AG09309 (cell line): Measurements from ENCODE around the gene TRIM52.
A peak's percentile ranks its signal among the peaks of the same experiment; 100 is the strongest.

ENCODE experiments used
- DNase-seq: peaks from one replicate; pipeline ENCODE4 v3.0.0-alpha.2; 2010; ENCODE audit warnings: low read depth
- H3K4me3 ChIP-seq: 2 replicates; pipeline ENCODE4 v1.5.1; 2011; ENCODE audit warnings: mild to moderate bottlenecking, low read depth, low read length, moderate library complexity; ENCODE audit not compliant: control insufficient read depth
- TF ChIP-seq, protein P1 (sequence below): IDR thresholded peaks from 2 replicates; pipeline ENCODE4 v1.5.1; 2011; ENCODE audit warnings: mild to moderate bottlenecking, low read depth, low read length, inconsistent platforms; ENCODE audit not compliant: insufficient read depth, control insufficient read depth; ENCODE audit errors: missing control alignments

The TRIM52 gene

DNA sequence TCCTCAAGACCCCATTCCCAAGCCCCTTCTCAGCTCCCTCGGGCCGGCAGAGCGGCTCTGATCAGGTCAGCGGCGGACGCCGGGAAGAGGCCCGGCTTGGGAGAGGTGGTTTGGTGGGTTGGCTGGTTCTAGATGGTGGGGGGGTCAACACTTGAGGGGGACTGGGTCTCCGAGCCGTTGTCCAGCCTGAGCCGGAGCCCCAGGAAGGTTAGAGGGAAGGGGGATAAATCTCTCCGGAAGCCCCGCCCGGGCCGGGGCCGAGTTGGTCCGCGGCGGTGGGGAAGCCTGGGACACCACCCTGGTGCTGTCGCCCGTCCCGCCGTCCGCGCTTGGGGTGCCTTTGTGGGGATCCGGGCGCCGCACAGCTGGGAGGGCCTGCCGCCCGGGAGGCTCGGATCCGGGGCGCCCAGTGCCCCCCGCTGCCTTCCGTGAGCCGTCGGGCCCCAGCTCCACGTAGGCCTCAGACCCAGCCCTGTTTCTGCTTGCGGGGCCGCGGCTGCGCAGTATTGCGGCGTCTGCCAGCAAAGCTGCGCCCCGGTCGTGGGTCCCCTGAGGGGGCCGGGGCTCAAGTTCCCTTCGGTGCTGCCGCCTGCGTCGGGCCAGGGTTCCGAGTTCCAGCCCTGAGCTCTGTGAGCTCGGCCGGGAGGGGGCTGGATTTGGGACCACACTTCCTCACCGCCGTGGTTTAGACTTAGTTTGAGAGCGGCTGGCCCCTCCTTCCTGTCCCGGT, 542 bp upstream of the TRIM52 start:
- peak overlapping the region; percentile 82 for H3K4me3 ChIP-seq
- peak; percentile 17 for DNase-seq
- TF ChIP-seq, protein P1, sequence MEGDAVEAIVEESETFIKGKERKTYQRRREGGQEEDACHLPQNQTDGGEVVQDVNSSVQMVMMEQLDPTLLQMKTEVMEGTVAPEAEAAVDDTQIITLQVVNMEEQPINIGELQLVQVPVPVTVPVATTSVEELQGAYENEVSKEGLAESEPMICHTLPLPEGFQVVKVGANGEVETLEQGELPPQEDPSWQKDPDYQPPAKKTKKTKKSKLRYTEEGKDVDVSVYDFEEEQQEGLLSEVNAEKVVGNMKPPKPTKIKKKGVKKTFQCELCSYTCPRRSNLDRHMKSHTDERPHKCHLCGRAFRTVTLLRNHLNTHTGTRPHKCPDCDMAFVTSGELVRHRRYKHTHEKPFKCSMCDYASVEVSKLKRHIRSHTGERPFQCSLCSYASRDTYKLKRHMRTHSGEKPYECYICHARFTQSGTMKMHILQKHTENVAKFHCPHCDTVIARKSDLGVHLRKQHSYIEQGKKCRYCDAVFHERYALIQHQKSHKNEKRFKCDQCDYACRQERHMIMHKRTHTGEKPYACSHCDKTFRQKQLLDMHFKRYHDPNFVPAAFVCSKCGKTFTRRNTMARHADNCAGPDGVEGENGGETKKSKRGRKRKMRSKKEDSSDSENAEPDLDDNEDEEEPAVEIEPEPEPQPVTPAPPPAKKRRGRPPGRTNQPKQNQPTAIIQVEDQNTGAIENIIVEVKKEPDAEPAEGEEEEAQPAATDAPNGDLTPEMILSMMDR = no peak

DNA sequence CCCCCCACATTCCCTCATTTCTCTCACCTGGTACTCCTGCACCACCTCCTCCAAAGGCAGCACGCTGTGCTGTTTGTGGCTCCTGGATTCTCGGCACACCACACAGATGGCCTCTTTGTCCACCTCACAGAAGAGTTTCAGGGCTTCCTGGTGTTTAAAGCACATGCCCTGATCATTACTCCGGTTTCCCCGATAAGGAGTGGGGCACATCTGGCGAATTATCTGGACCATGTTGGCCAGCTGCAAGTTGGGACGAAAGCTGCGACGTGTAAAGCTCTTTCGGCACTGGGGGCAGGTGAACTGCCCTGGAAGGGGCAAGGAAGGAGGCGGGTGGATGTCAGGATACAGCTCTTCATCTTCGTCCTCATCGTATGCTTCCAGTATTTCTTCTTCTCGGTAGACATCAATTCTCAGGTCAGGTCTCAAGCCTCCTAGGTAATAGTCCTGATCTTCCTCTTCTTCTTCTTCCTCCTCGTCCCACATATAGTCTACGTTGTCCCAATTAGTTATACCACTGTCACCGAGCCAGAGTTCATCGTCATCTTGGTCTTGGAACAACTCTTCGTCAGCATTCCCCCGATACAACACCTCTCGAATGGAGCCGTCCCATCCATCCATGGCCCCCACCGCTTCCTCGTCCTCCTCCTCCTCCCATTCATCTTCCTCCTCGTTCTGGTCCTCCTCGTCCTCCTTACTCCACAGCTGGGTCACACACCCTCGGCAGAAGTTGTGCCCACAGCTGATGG, 796 bp downstream of the TRIM52 start:
- TF ChIP-seq, protein P1 = no peak
- DNase-seq = no peak
- H3K4me3 ChIP-seq = peak overlapping the region; percentile 82

DNA sequence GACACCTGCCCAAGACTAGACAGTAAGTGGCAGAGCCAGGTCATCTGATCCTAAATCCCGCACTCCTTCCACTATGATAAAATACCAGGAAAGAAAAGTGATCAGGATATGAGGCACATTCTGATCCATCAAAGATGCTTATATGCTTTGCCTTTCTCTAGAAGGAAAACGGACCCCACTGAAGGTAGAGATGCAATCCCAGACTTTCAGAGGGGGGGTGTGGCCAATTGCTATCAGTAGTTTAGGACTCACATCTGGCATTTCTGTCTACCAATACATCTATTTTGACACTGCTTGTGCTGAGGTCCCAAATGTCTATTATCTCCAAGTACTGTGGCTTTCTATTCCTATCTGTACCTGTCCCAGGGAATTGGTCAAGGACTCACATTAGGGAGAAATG, 1.7 kb downstream of the TRIM52 start:
- TF ChIP-seq, protein P1 = no peak
- no peak for DNase-seq
- peak overlapping the region; percentile 82 for H3K4me3 ChIP-seq

DNA sequence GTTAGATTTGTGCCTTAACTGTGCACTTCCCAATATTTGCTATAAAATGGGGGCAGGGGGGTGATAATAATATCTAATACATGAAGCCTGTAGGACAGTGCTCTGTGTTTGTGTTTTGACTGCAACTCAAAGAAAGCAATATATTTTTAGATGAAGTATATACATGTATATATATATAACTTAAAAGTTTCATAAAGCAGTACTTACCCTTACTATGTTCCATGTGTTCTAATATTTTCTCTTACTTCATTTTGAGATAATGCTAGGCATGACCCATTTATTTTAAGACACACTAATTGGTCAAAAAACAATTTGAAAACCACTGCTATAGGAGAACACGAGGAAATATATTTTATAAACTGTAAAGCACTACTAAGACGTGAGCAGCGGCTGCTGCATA, 2.4 kb downstream of the TRIM52 start:
- TF ChIP-seq, protein P1 = no peak
- no peak for DNase-seq
- H3K4me3 ChIP-seq = peak overlapping the region; percentile 82

DNA sequence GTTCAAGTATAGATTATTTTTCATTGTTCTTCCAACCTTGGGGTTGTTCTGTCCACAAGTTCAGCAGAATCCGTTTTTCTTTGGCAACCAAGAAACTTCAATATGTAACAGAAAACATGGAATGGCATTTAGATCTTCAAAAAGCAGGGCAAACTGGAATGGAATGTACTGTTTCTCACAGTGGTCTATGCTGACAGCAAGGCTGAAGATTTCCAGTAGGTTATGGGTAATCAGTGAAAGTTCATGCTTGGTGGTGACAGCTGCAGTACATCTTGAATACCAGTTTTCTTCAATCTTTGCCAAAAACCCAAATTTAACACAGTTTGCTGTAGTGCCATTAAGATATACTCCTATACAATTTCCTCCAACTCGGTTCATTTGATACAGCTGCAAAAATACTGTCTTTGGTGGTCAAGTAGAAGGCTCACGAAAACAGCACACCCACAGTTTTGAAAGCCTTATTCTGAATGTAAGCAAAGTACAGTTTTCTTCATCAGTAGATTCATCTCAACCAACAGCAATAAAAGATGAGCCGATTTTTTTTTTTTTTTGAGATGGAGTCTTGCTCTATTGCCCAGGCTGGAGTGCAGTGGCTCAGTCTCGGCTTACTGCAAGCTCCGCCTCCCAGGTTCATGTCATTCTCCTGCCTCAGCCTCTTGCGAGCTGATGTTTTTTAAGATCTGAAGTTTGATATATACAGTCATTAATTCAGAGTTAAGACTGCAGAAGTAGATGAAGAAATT, 4.9 kb downstream of the TRIM52 start:
- TF ChIP-seq, protein P1 = no peak
- DNase-seq = no peak
- H3K4me3 ChIP-seq = no peak overlapping the region

DNA sequence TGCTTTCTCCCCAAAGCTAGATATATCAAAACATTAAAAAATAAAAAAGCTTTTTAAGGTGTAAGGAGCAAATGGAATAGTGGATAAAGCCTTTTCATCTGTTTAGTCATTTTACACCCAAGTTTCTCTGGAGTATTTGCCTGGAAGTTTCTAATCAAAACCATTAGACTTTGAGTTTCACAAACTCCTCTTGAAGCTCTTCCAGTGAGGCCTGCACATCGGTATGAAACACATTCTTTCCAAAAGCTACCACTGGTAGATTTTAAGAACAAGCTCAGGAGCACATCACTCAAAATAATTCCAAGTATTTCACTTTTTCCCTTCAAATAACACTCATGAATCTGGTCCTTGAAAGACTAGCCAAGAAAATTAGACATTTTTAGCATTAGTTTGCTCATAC, 5.7 kb downstream of the TRIM52 start:
- H3K4me3 ChIP-seq = no peak overlapping the region
- no peak for DNase-seq
- TF ChIP-seq, protein P1 = no peak
